ENCODE measurements around the gene ABHD8.

DNA sequence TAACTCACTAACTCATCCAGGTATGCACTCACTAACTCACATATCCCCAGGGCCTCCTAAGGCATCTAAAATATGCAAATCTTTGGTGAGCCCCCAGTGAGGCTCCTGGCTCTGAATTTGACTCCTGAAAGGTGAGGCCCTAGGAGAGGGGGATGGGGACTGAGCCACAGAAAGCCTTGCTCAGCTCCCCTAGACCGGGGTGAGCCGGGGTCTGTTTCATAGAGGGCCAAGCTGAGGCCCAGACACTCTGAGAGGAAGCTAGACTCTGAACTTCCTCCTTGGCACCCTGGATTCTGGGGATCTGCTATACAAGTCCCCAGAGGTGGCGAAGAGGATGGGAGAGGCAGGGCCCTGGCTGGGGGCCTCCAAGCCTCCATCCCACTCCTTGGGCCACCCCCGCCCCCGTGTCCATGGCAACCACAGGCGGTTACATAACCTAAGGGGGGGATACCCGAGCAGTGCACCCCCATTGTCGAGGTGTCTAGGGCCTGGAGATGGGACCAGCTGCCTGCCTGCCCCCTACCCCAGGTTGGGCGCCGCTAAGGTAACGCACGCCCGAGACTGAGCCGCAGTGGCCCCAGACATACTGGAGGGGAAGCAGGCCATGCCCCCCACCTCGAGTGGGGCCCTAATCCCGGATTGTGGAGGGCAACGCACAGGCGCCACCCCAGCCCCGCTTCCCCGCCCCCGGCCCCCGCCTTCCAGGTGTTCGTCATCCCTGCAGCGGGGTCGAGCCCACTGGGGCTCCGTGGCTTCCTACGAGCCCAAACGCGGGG, 646 bp downstream of the ABHD8 start:
- TF ChIP-seq, protein P1, sequence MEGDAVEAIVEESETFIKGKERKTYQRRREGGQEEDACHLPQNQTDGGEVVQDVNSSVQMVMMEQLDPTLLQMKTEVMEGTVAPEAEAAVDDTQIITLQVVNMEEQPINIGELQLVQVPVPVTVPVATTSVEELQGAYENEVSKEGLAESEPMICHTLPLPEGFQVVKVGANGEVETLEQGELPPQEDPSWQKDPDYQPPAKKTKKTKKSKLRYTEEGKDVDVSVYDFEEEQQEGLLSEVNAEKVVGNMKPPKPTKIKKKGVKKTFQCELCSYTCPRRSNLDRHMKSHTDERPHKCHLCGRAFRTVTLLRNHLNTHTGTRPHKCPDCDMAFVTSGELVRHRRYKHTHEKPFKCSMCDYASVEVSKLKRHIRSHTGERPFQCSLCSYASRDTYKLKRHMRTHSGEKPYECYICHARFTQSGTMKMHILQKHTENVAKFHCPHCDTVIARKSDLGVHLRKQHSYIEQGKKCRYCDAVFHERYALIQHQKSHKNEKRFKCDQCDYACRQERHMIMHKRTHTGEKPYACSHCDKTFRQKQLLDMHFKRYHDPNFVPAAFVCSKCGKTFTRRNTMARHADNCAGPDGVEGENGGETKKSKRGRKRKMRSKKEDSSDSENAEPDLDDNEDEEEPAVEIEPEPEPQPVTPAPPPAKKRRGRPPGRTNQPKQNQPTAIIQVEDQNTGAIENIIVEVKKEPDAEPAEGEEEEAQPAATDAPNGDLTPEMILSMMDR (conservative IDR thresholded peaks at IDR 0.05; ENCODE audit: low read length), result no peak
- TF ChIP-seq EZH2phosphoT487 (IDR thresholded peaks at IDR 0.05; ENCODE audit: borderline replicate concordance), result no peak

Measured in Loucy (cell line).